ENCODE results near the gene TTK. TPM values are rescaled to one million over a fixed set of nuclear protein-coding genes. Genes with fewer than 3 reads are reported as not detected.

TTK gene
- total RNA-seq, 1 experiment from 2014 or later = 46.3 TPM

DNA sequence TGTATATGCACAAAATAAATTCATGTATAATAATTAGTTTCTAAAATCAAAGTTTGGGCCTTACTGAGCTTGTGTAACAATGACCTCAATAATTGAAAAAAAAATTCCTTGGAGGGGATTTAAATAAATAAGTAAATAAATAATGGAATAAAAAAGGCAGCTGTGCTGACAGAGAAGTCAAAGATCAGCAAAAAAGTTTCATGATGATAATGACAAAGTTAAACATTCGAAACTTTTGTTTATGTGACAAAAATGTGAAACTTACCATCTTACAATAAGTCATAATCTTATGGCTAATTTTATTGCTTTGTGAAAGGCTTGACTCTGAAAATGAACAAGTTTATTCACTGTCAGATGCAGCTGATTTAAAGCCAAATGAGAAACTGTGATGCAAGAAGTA lies 3.1 kb upstream of the TTK start:
- RAD21 ChIA-PET (ENCODE audit: low non-redundant PET in 1 of 2, low total read pairs in 2 of 2, uncharacterized antibody in 2 of 2, unreplicated experiment in 2 of 2) = no interaction called here
- intact Hi-C loops (cut with micrococcal nuclease) = no loop called here

DNA sequence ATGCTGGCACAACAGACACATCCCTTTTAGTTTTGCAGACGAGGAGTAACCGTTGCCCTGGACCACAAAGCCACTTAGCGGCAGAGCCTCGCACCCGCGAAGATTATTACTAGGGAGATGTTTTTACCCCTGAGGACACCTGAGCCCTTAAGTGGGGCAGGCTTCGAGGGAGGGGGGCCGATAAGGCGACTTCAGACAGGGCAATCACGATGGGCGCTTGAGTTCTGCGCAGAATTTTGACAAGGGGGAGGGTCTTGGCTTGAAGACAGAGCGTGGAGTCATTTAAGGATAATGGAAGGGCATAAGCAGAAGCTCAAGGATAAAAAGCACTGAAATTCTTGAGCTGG lies 650 bp upstream of the TTK start:
- CTCF ChIA-PET = no interaction called here
- BruUV-seq (replicated peaks) = TSS peak; percentile 97

More for the DNA sequence above, 3.1 kb upstream of the TTK start:
- Histone ChIP-seq H3K36me3 (ENCODE audit: control insufficient read depth in 1 of 2, insufficient read depth in 2 of 2, low read length in 2 of 2) (peaks cover 1 to 5% of the 10 kb centered on the region in 2 experiments; a peak in 1 of 4 replicates), H3K9me3 (ENCODE audit: control insufficient read depth in 1 of 2, insufficient read depth in 1 of 2, low read depth in 1 of 2, low read length in 2 of 2) (no peaks in the 10 kb centered on the region), H2AFZ (ENCODE audit: low read depth, low read length, poor library complexity, severe bottlenecking) (no peak overlapping the region), H3K4me3 (replicated peaks in 1 of 2; ENCODE audit: low read depth in 1 of 2, low read length in 2 of 2) (no peak overlapping the region), H3K9ac (ENCODE audit: low read length) (no peak overlapping the region), H3K4me1 (ENCODE audit: control insufficient read depth in 1 of 2, insufficient read depth in 2 of 2, low read length in 2 of 2) (peaks cover 3 to 15% of the 10 kb centered on the region in 2 experiments; a peak in 3 of 4 replicates), H3K79me2 (ENCODE audit: insufficient read depth, low read length) (peaks cover 18% of the 10 kb centered on the region), H3K9me2 (ENCODE audit: insufficient read depth) (no peaks in the 10 kb centered on the region), H3K27me3 (ENCODE audit: insufficient read depth, low read length) (no peaks in the 10 kb centered on the region), H3K27ac (ENCODE audit: low read depth, low read length) (no peak overlapping the region), H3K4me2 (ENCODE audit: low read length) (no peak overlapping the region), H4K20me1 (ENCODE audit: insufficient read depth) (no peaks in the 10 kb centered on the region)
- ATAC-seq (no peak), DNase-seq (ENCODE audit: low read depth, low spot score) (no peak)
- no TSS peak for BruUV-seq (replicated peaks)
- TF ChIP-seq CEBPB (IDR thresholded peaks at IDR 0.05; ENCODE audit: low read depth) (no peak), EZH2phosphoT487 (IDR thresholded peaks at IDR 0.05; ENCODE audit: borderline replicate concordance) (no peak)
- ChIA-PET POLR2A (no interaction called here), CTCF (no interaction called here)

DNA sequence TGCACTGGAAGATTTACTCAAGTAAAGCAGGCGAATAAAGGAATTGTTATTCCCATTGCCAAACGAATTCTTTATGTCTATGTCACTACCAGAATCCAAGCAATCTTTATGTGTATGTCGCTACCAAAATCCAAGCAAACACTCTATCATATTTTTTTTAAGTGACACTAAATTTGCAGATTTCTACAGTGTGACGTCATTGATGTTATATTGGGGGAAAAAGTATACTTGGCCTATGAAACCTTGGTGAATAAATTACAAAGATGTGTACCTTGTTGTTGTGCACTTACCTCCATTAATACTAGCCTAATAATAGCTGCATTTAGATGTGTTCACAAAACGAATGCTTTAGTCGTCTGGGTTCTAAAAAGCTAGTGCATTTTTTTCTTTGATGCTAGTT lies 957 bp downstream of the TTK start:
- Histone ChIP-seq H2AFZ (ENCODE audit: low read depth, low read length, poor library complexity, severe bottlenecking) (no peak overlapping the region), H3K4me1 (ENCODE audit: control insufficient read depth in 1 of 2, insufficient read depth in 2 of 2, low read length in 2 of 2) (peaks cover 3 to 15% of the 10 kb centered on the region in 2 experiments; a peak in 3 of 4 replicates), H3K27ac (ENCODE audit: low read depth, low read length) (no peak overlapping the region; the same call in 1 of the 2 replicates), H4K20me1 (ENCODE audit: insufficient read depth) (no peaks in the 10 kb centered on the region), H3K9me3 (ENCODE audit: control insufficient read depth in 1 of 2, insufficient read depth in 1 of 2, low read depth in 1 of 2, low read length in 2 of 2) (no peaks in the 10 kb centered on the region), H3K79me2 (ENCODE audit: insufficient read depth, low read length) (peaks cover 50% of the 10 kb centered on the region), H3K4me2 (ENCODE audit: low read length) (peak overlapping the region; percentile 85), H3K9ac (ENCODE audit: low read length) (peak overlapping the region; percentile 71), H3K4me3 (replicated peaks in 1 of 2; ENCODE audit: low read depth in 1 of 2, low read length in 2 of 2) (peak overlapping the region; percentile 81 to 88), H3K27me3 (ENCODE audit: insufficient read depth, low read length) (no peaks in the 10 kb centered on the region), H3K36me3 (ENCODE audit: control insufficient read depth in 1 of 2, insufficient read depth in 2 of 2, low read length in 2 of 2) (peaks cover 13 to 32% of the 10 kb centered on the region in 2 experiments; a peak in 3 of 4 replicates), H3K9me2 (ENCODE audit: insufficient read depth) (no peaks in the 10 kb centered on the region)
- TF ChIP-seq, protein P1, sequence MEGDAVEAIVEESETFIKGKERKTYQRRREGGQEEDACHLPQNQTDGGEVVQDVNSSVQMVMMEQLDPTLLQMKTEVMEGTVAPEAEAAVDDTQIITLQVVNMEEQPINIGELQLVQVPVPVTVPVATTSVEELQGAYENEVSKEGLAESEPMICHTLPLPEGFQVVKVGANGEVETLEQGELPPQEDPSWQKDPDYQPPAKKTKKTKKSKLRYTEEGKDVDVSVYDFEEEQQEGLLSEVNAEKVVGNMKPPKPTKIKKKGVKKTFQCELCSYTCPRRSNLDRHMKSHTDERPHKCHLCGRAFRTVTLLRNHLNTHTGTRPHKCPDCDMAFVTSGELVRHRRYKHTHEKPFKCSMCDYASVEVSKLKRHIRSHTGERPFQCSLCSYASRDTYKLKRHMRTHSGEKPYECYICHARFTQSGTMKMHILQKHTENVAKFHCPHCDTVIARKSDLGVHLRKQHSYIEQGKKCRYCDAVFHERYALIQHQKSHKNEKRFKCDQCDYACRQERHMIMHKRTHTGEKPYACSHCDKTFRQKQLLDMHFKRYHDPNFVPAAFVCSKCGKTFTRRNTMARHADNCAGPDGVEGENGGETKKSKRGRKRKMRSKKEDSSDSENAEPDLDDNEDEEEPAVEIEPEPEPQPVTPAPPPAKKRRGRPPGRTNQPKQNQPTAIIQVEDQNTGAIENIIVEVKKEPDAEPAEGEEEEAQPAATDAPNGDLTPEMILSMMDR (IDR thresholded peaks at IDR 0.05 in 2 of 3, conservative IDR thresholded peaks at IDR 0.05 in 1 of 3; ENCODE audit: borderline replicate concordance in 1 of 3, insufficient read depth in 1 of 3, low read depth in 2 of 3, low read length in 2 of 3) = no peak
- TF ChIP-seq ZNF274 (IDR thresholded peaks at IDR 0.05; ENCODE audit: low read depth, low read length) = no peak
- no peak for TF ChIP-seq EZH2 (IDR thresholded peaks at IDR 0.05)
- RAD21 ChIA-PET (ENCODE audit: low non-redundant PET in 1 of 2, low total read pairs in 2 of 2, uncharacterized antibody in 2 of 2, unreplicated experiment in 2 of 2) = no interaction called here
- POLR2A ChIA-PET = no interaction called here
- ATAC-seq (no peak), DNase-seq (ENCODE audit: low read depth, low spot score) (no peak)
- no TSS peak for BruUV-seq (replicated peaks)
- CTCF ChIA-PET = no interaction called here
- intact Hi-C loops (cut with micrococcal nuclease) = no loop called here

More for the DNA sequence above, 650 bp upstream of the TTK start:
- ATAC-seq = no peak
- H2AFZ ChIP-seq (ENCODE audit: low read depth, low read length, poor library complexity, severe bottlenecking) = peak overlapping the region; percentile 13
- peak overlapping the region; percentile 85 for H3K4me2 ChIP-seq (ENCODE audit: low read length)
- POLR2A ChIA-PET = interaction anchor here (0.9 to 2.0 kb wide), 2 partner anchors 16 to 102 kb away, joined by 4 to 5 read pairs; no protein-coding TSS in a partner anchor
- DNase-seq (ENCODE audit: low read depth, low spot score) = no peak
- H3K79me2 ChIP-seq (ENCODE audit: insufficient read depth, low read length) = peaks cover 42% of the 10 kb centered on the region
- H4K20me1 ChIP-seq (ENCODE audit: insufficient read depth) = no peaks in the 10 kb centered on the region
- peak overlapping the region; percentile 67 for H3K27ac ChIP-seq (ENCODE audit: low read depth, low read length)
- peak overlapping the region; percentile 81 to 88 for H3K4me3 ChIP-seq (replicated peaks in 1 of 2; ENCODE audit: low read depth in 1 of 2, low read length in 2 of 2)
- no peaks in the 10 kb centered on the region for H3K9me3 ChIP-seq (ENCODE audit: control insufficient read depth in 1 of 2, insufficient read depth in 1 of 2, low read depth in 1 of 2, low read length in 2 of 2)
- H3K9me2 ChIP-seq (ENCODE audit: insufficient read depth) = no peaks in the 10 kb centered on the region
- TF ChIP-seq SIN3A (IDR thresholded peaks at IDR 0.05; ENCODE audit: low read depth) = no peak
- H3K9ac ChIP-seq (ENCODE audit: low read length) = peak overlapping the region; percentile 71
- peaks cover 3 to 15% of the 10 kb centered on the region in 2 experiments; a peak in 3 of 4 replicates for H3K4me1 ChIP-seq (ENCODE audit: control insufficient read depth in 1 of 2, insufficient read depth in 2 of 2, low read length in 2 of 2)
- peaks cover 9 to 23% of the 10 kb centered on the region in 2 experiments; a peak in 2 of 4 replicates for H3K36me3 ChIP-seq (ENCODE audit: control insufficient read depth in 1 of 2, insufficient read depth in 2 of 2, low read length in 2 of 2)
- intact Hi-C loops (cut with micrococcal nuclease) = no loop called here
- H3K27me3 ChIP-seq (ENCODE audit: insufficient read depth, low read length) = no peaks in the 10 kb centered on the region
- RAD21 ChIA-PET (ENCODE audit: low non-redundant PET in 1 of 2, low total read pairs in 2 of 2, uncharacterized antibody in 2 of 2, unreplicated experiment in 2 of 2) = no interaction called here
